Peyer's patch (tissue), 4 donors: ENCODE measurements around the gene PPP1R15A.

Experiments
- CTCF ChIP-seq, 6 experiments: fragments of 450-650 bp in 4 of 6; fragments of 200-600 bp in 2 of 6; sonication (generic) in 1 of 6; IDR thresholded peaks; one replicate each; pipeline ENCODE4 v1.5.1; 2017 to 2019; ENCODE audit warnings: antibody characterized with exemption in 6 of 6, mild to moderate bottlenecking in 3 of 6, moderate library complexity in 1 of 6
- POLR2A ChIP-seq, 2 donors: fragments of 450-650 bp; IDR thresholded peaks; one replicate each; pipeline ENCODE4 v1.5.1; 2017; ENCODE audit warnings: antibody characterized with exemption in 2 of 2, mild to moderate bottlenecking in 2 of 2, moderate library complexity in 2 of 2

GRCh38 chr19:48841047-48841446, 31.2 kb upstream of the PPP1R15A start:
- TF ChIP-seq POLR2A (IDR thresholded peaks at IDR 0.05): no peak
- TF ChIP-seq CTCF (IDR thresholded peaks at IDR 0.05): no peak
